ENCODE measurements around the gene BAX. TPM values are rescaled to one million over a fixed set of nuclear protein-coding genes. Genes with fewer than 3 reads are reported as not detected.

The BAX gene
- total RNA-seq, 1 experiment from 2014 or later = 346 TPM

- ATAC-seq = peak; percentile 80
- ChIA-PET CTCF (interaction anchor here (1.3 kb wide), 1 partner anchor 86 kb away, joined by 3 read pairs; no protein-coding TSS in a partner anchor), POLR2A (no interaction called here)
- TF ChIP-seq PRRX2 (CRISPR knock-in tag; IDR thresholded peaks at IDR 0.05) = no peak
- no peak for TF ChIP-seq CDX4 (CRISPR knock-in tag; IDR thresholded peaks at IDR 0.05; ENCODE audit: borderline replicate concordance)
- no peak for TF ChIP-seq IRF1 (CRISPR knock-in tag; IDR thresholded peaks at IDR 0.05)
- TF ChIP-seq KAT7 (CRISPR knock-in tag; IDR thresholded peaks at IDR 0.05; ENCODE audit: borderline replicate concordance) = no peak
- no peak for TF ChIP-seq CREB1 (CRISPR knock-in tag; IDR thresholded peaks at IDR 0.05)
- TF ChIP-seq, protein P1, sequence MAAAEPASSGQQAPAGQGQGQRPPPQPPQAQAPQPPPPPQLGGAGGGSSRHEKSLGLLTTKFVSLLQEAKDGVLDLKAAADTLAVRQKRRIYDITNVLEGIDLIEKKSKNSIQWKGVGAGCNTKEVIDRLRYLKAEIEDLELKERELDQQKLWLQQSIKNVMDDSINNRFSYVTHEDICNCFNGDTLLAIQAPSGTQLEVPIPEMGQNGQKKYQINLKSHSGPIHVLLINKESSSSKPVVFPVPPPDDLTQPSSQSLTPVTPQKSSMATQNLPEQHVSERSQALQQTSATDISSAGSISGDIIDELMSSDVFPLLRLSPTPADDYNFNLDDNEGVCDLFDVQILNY (CRISPR knock-in tag; IDR thresholded peaks at IDR 0.05) = no peak
- no peak for TF ChIP-seq E2F4 (CRISPR knock-in tag; IDR thresholded peaks at IDR 0.05; ENCODE audit: borderline replicate concordance, low read depth)
- no peak for DNase-seq (ENCODE audit: low spot score)
- no peaks in the 10 kb centered on the region for H3K27me3 Mint-ChIP-seq (ENCODE audit: low read depth)
- H3K9me3 Mint-ChIP-seq = no peaks in the 10 kb centered on the region
- no peak overlapping the region for H3K4me3 Mint-ChIP-seq
- H3K36me3 Mint-ChIP-seq = peaks cover 44% of the 10 kb centered on the region
- no peaks in the 10 kb centered on the region for H3K4me1 Mint-ChIP-seq
- H3K27ac Mint-ChIP-seq = no peak overlapping the region
Measured at GRCh38 chr19:48913114-48913889, 41.4 kb upstream of the BAX start.

DNA sequence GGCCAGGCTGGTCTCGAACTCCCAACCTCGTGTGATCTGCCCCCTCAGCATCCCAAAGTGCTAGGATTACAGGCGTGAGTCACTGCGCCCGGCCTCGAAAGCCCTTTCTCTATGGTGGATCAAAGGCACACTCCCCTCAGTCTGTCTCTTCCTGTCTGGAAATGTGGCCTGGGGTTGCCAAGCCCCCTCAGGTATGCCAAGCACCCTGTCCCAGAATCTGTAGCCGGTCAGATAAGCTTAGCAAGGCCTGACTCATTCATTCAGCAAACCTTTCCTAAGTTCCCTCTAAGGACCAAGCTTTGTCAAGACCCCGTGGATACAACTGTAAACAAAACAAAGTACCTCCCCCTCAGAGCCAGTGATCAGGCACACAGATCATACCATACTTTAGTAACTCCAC, 40.5 kb upstream of the BAX start:
- no peaks in the 10 kb centered on the region for H3K27me3 Mint-ChIP-seq (ENCODE audit: low read depth)
- ChIA-PET CTCF (interaction anchor here (1.4 kb wide), 1 partner anchor 85 kb away, joined by 3 read pairs; no protein-coding TSS in a partner anchor), POLR2A (no interaction called here)
- no peak overlapping the region for H3K4me3 Mint-ChIP-seq
- H3K36me3 Mint-ChIP-seq = peaks cover 50% of the 10 kb centered on the region
- no peak overlapping the region for H3K27ac Mint-ChIP-seq
- no peaks in the 10 kb centered on the region for H3K4me1 Mint-ChIP-seq
- no peak for ATAC-seq
- no peaks in the 10 kb centered on the region for H3K9me3 Mint-ChIP-seq
- no peak for DNase-seq (ENCODE audit: low spot score)
- TF ChIP-seq, protein P2, sequence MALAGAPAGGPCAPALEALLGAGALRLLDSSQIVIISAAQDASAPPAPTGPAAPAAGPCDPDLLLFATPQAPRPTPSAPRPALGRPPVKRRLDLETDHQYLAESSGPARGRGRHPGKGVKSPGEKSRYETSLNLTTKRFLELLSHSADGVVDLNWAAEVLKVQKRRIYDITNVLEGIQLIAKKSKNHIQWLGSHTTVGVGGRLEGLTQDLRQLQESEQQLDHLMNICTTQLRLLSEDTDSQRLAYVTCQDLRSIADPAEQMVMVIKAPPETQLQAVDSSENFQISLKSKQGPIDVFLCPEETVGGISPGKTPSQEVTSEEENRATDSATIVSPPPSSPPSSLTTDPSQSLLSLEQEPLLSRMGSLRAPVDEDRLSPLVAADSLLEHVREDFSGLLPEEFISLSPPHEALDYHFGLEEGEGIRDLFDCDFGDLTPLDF (CRISPR knock-in tag; IDR thresholded peaks at IDR 0.05) = no peak
- TF ChIP-seq OVOL2 (CRISPR knock-in tag; IDR thresholded peaks at IDR 0.05; ENCODE audit: borderline replicate concordance) (no peak), ZBTB43 (CRISPR knock-in tag; IDR thresholded peaks at IDR 0.05) (no peak), FOXK1 (CRISPR knock-in tag; IDR thresholded peaks at IDR 0.05) (no peak), RORB (CRISPR knock-in tag; IDR thresholded peaks at IDR 0.05) (no peak), SP1 (CRISPR knock-in tag; conservative IDR thresholded peaks at IDR 0.05) (no peak), GTF2I (CRISPR knock-in tag; conservative IDR thresholded peaks at IDR 0.05) (no peak), E2F4 (CRISPR knock-in tag; IDR thresholded peaks at IDR 0.05; ENCODE audit: borderline replicate concordance, low read depth) (no peak), STAT6 (CRISPR knock-in tag; conservative IDR thresholded peaks at IDR 0.05; ENCODE audit: low read depth) (no peak), ELF4 (CRISPR knock-in tag; IDR thresholded peaks at IDR 0.05; ENCODE audit: low read depth) (no peak), CREB1 (CRISPR knock-in tag; IDR thresholded peaks at IDR 0.05) (no peak), ZNF317 (CRISPR knock-in tag; IDR thresholded peaks at IDR 0.05; ENCODE audit: borderline replicate concordance, low read depth) (no peak)
- TF ChIP-seq, protein P3, sequence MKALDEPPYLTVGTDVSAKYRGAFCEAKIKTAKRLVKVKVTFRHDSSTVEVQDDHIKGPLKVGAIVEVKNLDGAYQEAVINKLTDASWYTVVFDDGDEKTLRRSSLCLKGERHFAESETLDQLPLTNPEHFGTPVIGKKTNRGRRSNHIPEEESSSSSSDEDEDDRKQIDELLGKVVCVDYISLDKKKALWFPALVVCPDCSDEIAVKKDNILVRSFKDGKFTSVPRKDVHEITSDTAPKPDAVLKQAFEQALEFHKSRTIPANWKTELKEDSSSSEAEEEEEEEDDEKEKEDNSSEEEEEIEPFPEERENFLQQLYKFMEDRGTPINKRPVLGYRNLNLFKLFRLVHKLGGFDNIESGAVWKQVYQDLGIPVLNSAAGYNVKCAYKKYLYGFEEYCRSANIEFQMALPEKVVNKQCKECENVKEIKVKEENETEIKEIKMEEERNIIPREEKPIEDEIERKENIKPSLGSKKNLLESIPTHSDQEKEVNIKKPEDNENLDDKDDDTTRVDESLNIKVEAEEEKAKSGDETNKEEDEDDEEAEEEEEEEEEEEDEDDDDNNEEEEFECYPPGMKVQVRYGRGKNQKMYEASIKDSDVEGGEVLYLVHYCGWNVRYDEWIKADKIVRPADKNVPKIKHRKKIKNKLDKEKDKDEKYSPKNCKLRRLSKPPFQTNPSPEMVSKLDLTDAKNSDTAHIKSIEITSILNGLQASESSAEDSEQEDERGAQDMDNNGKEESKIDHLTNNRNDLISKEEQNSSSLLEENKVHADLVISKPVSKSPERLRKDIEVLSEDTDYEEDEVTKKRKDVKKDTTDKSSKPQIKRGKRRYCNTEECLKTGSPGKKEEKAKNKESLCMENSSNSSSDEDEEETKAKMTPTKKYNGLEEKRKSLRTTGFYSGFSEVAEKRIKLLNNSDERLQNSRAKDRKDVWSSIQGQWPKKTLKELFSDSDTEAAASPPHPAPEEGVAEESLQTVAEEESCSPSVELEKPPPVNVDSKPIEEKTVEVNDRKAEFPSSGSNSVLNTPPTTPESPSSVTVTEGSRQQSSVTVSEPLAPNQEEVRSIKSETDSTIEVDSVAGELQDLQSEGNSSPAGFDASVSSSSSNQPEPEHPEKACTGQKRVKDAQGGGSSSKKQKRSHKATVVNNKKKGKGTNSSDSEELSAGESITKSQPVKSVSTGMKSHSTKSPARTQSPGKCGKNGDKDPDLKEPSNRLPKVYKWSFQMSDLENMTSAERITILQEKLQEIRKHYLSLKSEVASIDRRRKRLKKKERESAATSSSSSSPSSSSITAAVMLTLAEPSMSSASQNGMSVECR (CRISPR knock-in tag; IDR thresholded peaks at IDR 0.05; ENCODE audit: borderline replicate concordance) = no peak
